Ecto neural progenitor cell (in vitro differentiated cells): Measurements from ENCODE around the gene RNF126.
"Not testable (repeated sequence)": the region's sequence is repeated elsewhere in the genome, so short reads cannot be mapped to it uniquely, and the experiment has no call there.

ENCODE experiments used
- DNase-seq: peaks from one replicate; pipeline ENCODE4 v3.0.0-alpha.2; 2018; ENCODE audit warnings: low spot score

RNF126 gene

DNA sequence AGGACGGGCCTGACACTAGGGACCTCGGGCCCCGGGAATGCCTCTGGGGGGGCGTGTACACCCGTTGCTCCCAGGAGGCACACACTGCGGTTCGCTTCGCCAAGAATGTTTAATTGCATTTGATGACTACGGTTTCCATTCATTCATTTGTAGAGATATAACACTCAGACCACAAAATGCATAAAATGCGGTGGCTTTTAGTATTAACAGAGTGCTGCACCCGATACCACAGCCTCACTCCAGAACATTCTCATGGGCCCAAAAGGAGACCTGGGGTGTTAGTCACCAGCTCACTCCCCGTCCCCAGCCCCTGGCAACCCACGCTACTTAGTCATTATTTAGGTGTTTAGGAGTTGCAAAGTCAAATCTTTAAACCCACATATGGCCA, 51.5 kb downstream of the RNF126 start:
- no peak for DNase-seq

DNA sequence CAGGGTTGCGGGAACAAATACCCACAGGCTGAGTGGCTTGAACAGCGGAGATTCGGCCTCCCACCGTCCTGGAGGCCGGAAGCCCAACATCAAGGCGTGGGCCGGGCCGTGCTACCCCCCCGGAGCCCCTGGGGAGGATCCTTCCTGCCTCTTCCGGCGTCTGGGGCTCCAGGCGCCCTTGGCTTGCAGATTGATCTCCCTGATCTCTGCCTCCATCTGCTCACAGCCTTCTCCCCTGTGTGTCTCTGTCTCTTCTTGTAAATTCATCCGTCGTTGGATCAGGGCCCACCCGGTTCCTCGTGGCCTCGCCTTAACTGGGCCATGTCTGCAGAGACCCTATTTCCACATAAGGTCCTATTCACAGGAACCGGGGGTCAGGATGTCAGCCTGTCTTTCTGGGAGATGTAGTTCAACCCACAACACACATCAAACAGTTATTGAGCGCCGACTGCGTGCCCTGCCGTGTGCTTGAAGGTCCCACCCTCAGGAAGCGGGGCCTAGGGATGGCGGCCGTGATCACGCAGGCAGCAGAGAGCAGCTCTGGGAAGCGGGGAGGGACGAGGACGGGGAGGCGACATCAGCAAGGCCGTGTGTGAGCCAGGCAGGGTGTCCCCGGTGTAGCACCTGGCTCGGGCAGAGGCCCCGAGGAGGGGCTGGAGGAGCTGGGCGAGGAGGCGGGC, 52.1 kb downstream of the RNF126 start:
- no peak for DNase-seq

- DNase-seq: no peak
These were observed 52.8 kb downstream of the RNF126 start for GRCh38 chr19:610071-610800.

DNA sequence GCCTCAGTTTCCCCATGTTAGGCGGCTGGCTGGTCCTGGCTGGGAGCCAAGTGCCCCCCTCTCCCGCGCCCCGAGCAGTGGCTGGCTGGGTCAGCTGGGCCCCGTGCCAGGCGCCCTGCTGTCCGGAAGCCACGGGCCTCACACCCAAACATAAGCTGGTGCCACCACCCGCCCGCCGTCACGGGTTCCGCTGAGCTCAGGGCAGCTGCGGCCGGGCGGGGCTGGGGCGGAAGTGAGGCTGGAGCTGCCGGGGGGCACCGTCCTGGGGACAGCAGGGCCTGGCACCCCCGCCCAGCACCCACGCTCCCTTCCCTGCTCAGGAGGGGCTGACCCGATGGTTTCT, 54.0 kb downstream of the RNF126 start:
- no peak for DNase-seq

- no peak for DNase-seq
These were observed 54.6 kb downstream of the RNF126 start for GRCh38 chr19:608155-609003.

DNA sequence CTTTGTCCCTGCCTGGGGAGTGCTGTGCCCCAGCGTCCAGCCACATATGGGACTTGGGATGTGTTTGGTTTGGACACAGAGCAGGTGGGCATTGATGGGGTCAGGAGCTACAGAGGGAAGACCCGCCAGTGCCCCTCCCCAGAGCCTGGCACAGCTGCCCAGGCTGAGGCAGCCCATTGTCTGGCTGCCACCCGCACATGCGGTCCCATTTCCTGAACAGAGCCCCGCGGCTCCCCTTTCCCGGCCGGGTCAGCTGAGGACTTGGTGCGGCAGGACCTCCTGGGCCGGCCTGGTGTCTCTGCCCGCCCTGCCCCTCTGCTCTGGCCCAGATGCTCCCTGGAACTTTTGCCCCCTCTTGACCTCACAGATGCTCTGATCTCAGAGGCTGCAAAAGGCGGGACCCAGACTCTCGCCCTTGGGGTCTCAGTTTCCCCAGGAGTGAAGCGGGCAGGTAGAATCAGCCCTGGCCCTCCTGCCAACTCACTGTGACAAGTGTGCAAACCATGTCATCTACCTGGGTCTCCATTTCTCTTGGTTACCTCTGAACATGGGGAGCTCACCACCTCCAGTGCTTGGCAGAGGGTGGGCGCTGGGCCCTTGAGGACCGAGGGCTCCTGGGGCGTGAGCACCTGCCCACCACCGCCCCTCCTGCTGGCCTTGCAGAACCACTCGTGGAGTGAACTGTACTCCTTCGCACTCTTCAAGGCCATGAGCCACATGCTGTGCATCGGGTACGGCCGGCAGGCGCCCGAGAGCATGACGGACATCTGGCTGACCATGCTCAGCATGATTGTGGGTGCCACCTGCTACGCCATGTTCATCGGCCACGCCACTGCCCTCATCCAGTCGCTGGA, 55.5 kb downstream of the RNF126 start:
- no peak for DNase-seq

DNA sequence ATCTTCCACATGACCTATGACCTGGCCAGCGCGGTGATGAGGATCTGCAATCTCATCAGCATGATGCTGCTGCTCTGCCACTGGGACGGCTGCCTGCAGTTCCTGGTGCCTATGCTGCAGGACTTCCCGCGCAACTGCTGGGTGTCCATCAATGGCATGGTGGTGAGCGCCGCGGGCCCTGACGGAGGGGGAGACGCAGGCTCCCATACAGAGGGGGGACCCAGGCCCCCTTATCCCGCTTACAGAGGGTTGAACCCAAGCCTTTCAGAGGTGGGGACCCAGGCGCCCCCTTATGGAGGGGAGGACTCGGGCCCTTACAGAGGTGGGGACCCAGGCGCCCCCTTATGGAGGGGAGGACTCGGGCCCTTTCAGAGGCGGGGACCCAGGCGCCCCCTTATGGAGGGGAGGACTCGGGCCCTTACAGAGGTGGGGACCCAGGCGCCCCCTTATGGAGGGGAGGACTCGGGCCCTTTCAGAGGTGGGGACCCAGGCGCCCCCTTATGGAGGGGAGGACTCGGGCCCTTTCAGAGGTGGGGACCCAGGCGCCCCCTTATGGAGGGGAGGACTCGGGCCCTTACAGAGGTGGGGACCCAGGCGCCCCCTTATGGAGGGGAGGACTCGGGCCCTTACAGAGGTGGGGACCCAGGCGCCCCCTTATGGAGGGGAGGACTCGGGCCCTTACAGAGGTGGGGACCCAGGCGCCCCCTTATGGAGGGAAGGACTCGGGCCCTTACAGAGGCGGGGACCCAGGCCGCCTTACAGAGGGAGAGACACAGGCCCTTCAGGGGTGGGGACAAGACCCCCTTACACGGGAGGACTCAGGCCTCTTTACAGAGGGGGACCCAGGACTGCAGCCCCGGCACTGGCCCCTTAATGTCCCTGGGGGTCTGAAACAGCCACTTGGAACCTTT, 57.7 kb downstream of the RNF126 start:
- not testable (repeated sequence) for DNase-seq

DNA sequence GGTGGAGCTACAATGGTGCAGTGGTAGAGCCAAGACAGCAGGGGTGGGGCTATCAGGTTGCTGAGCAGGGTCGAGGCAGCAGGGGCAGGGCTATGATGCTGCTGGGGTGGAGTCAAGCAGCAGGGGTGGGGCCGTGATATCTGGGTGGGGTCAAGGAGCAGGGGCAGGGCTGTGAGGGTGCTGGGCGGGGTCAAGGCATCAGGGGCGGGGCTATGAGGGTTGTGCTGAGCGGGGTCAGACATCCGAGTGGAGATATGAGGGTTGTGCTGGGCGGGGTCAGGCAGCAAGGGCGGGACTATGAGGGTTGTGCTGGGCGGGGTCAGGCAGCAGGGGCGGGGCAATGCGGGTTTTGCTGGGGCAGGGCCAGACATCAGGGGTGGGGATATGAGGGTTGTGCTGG, 58.7 kb downstream of the RNF126 start:
- DNase-seq: no peak

DNA sequence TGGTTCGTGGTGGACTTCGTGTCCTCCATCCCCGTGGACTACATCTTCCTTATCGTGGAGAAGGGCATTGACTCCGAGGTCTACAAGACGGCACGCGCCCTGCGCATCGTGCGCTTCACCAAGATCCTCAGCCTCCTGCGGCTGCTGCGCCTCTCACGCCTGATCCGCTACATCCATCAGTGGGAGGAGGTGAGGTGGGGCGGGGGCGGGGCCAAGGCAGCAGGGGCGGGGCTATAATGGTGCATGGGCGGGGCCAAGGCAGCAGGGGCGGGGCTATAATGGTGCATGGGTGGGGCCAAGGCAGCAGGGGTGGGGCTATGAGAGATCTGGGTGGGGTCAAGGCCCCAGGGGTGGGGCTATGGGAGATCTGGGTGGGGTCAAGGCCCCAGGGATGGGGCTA, 59.2 kb downstream of the RNF126 start:
- DNase-seq: not testable (repeated sequence)

DNA sequence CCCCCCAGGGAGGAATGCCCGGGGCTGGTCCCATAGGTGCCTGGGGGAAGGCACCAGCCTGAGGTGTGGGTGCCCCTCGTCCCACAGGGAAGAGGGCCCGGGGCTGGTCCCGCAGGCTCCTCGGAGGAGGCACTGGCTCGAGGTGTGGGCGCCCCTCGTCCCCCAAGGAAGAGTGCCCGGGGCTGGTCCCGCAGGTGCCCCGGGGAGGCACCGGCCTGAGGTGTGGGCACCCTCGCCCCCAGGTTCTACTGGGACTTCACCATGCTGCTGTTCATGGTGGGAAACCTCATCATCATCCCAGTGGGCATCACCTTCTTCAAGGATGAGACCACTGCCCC, 59.7 kb downstream of the RNF126 start:
- not testable (repeated sequence) for DNase-seq

GRCh38 chr19:602391-603301, 60.4 kb downstream of the RNF126 start:
- DNase-seq: no peak

DNA sequence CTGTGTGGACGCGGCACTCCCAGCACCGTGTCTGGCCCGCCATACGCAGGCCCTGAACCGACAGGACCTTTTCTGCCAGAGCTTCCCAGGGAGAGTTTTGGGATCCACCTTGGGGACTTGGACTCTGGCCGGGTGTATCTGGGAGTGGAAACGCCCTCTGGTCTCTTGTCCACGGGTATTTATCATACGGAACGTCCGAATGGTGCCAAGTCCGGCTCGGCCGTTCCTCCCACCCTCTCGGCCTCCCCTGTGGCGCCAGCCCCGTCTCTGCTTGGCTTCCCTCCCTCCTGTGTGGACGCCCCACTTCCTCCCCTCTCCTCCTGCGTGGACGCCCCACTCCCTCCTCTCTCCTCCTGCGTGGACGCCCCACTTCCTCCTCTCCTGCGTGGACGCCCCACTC, 61.2 kb downstream of the RNF126 start:
- DNase-seq: no peak

GRCh38 chr19:601310-601709, 61.7 kb downstream of the RNF126 start:
- no peak for DNase-seq
